GM12865 (cell line): Measurements from ENCODE around the gene RAB41.
A peak's percentile ranks its signal among the peaks of the same experiment; 100 is the strongest.
"Not testable (repeated sequence)": the region's sequence is repeated elsewhere in the genome, so short reads cannot be mapped to it uniquely, and the experiment has no call there.

ENCODE experiments used
- DNase-seq: peaks from one replicate; pipeline ENCODE4 v3.0.0; 2010; ENCODE audit warnings: low read depth
- H3K4me3 ChIP-seq: 2 replicates; pipeline ENCODE4 v1.5.1; 2011; ENCODE audit warnings: mild to moderate bottlenecking, low read depth, low read length, control low read depth
- CTCF ChIP-seq: IDR thresholded peaks from 2 replicates; pipeline ENCODE4 v1.5.1; 2011; ENCODE audit warnings: low read length, control low read depth, low read depth, inconsistent platforms; ENCODE audit not compliant: insufficient read depth; ENCODE audit errors: missing control alignments

Gene RAB41

GRCh38 chrX:70260104-70260503 lies 21.9 kb upstream of the RAB41 start, which contains the start of gene P2RY4:
Gene P2RY4 (minus strand): TSS chrX:70260204. CDS start chrX:70259624, 580 bp downstream.
- no peak for DNase-seq
- TF ChIP-seq CTCF = no peak
- no peak within 1 kb of the TSS for H3K4me3 ChIP-seq

- H3K4me3 ChIP-seq = no peak overlapping the region
- peak; percentile 44 for TF ChIP-seq CTCF
- peak; percentile 28 for DNase-seq
Measured at GRCh38 chrX:70262952-70263567, 18.9 kb upstream of the RAB41 start.

GRCh38 chrX:70264784-70265183 lies 17.2 kb upstream of the RAB41 start:
- no peak overlapping the region for H3K4me3 ChIP-seq
- TF ChIP-seq CTCF = no peak
- no peak for DNase-seq

GRCh38 chrX:70268034-70268433 lies 13.9 kb upstream of the RAB41 start, which contains the start of gene ARR3:
Gene ARR3 (plus strand): TSS chrX:70268334. CDS start chrX:70269386, 1,052 bp downstream.
- no peak for TF ChIP-seq CTCF
- DNase-seq = no peak
- no peak within 1 kb of the TSS for H3K4me3 ChIP-seq

GRCh38 chrX:70274029-70274428 lies 7.9 kb upstream of the RAB41 start:
- H3K4me3 ChIP-seq, DNase-seq: not testable (repeated sequence)

GRCh38 chrX:70279081-70279480 lies 2.9 kb upstream of the RAB41 start:
- no peak for TF ChIP-seq CTCF
- H3K4me3 ChIP-seq = no peak overlapping the region
- no peak for DNase-seq

GRCh38 chrX:70280573-70280972 lies 1.4 kb upstream of the RAB41 start:
- H3K4me3 ChIP-seq = no peak overlapping the region
- no peak for TF ChIP-seq CTCF
- no peak for DNase-seq
